HepG2 (cell line): Measurements from ENCODE around the gene CLP1. TPM values are rescaled to one million over a fixed set of nuclear protein-coding genes. Genes with fewer than 3 reads are reported as not detected.

ENCODE experiments used
- ATAC-seq: fragments of 200-7000 bp; cut with Tn5 transposase; 3 replicates; pipeline ENCODE4 v1.9.1; 2020; ENCODE audit warnings: mild to moderate bottlenecking, moderate library complexity
- BruUV-seq: library from RNA; stranded (reverse); fragments of 400-500 nt; replicated peaks from 2 replicates; lab custom pipeline; 2021; lab: Mats Ljungman, UMichigan
- CTCF ChIA-PET: fragments of 300-600 bp; formaldehyde crosslinking; extraction: SDS; loops from one replicate; lab custom pipeline; 2021; ENCODE audit warnings: low total read pairs, inconsistent platforms, low intra/inter-chr PET ratio; lab: Yijun Ruan, JAX
- POLR2A ChIA-PET: fragments of 350-600 bp; sonication (Branson Sonifier 250); formaldehyde crosslinking; loops from one replicate; lab custom pipeline; 2020; ENCODE audit warnings: antibody characterized with exemption, inconsistent platforms; lab: Yijun Ruan, JAX
- DNase-seq: peaks from one replicate; pipeline ENCODE4 v3.0.0-alpha.2; 2015; ENCODE audit warnings: low spot score
- FAIRE-seq: peaks from 3 replicates; lab custom pipeline; 2011; peaks lifted over from hg19 to GRCh38; lab: Jason Lieb, UNC
- H2AFZ ChIP-seq: one replicate; pipeline ENCODE4 v1.6.1; 2011; ENCODE audit warnings: low read length, inconsistent platforms
- H3K27ac ChIP-seq: fragments of 300-600 bp; 3 replicates; pipeline ENCODE4 v1.8.0; 2011; ENCODE audit warnings: mixed run types, mild to moderate bottlenecking, mixed read lengths, low read length, inconsistent platforms; ENCODE audit not compliant: insufficient read depth; ENCODE audit errors: extremely low read length
- H3K27me3 ChIP-seq, 2 experiments: fragments of 200-600 bp in 1 of 2; 2 replicates in 1 of 2; 3 replicates in 1 of 2; pipeline versions ENCODE4 v1.6.0 to v1.8.0; 2011; ENCODE audit warnings: low read length in 2 of 2, mild to moderate bottlenecking in 2 of 2, moderate library complexity in 2 of 2, inconsistent platforms in 1 of 2; ENCODE audit not compliant: insufficient read depth in 2 of 2, control insufficient read depth in 1 of 2
- H3K36me3 ChIP-seq, 2 experiments: fragments of 200-600 bp in 1 of 2; replicated peaks in 1 of 2; 2 replicates in 1 of 2; 3 replicates in 1 of 2; pipeline versions ENCODE4 v1.5.1 to v1.8.0; 2011; ENCODE audit warnings: low read length in 2 of 2, inconsistent platforms in 1 of 2; ENCODE audit not compliant: insufficient read depth in 2 of 2, control insufficient read depth in 1 of 2
- H3K4me1 ChIP-seq: 2 replicates; pipeline ENCODE4 v1.5.1; 2012; ENCODE audit warnings: low read length, inconsistent platforms; ENCODE audit not compliant: insufficient read depth
- H3K4me2 ChIP-seq: 2 replicates; pipeline ENCODE4 v1.6.0; 2011; ENCODE audit warnings: low read depth, low read length, inconsistent platforms
- H3K4me3 ChIP-seq, 3 experiments: fragments of 200-600 bp in 1 of 3; sonication (generic), shearing (Covaris generic) in 1 of 3; replicated peaks in 1 of 3; 2 replicates each; pipeline ENCODE4 v1.5.1; 2011 to 2016; ENCODE audit warnings: low read length in 3 of 3, inconsistent platforms in 2 of 3, low read depth in 2 of 3, mild to moderate bottlenecking in 2 of 3, control low read depth in 1 of 3, mixed read lengths in 1 of 3; ENCODE audit not compliant: insufficient read depth in 1 of 3
- H3K79me2 ChIP-seq: one replicate; pipeline ENCODE4 v1.6.1; 2011; ENCODE audit warnings: low read length, inconsistent platforms; ENCODE audit not compliant: insufficient read depth
- H3K9ac ChIP-seq: 2 replicates; pipeline ENCODE4 v1.6.0; 2011; ENCODE audit warnings: mild to moderate bottlenecking, low read depth, low read length, inconsistent platforms; ENCODE audit not compliant: insufficient read depth
- H3K9me3 ChIP-seq: 2 replicates; pipeline ENCODE4 v1.5.1; 2012; ENCODE audit warnings: mild to moderate bottlenecking, low read length
- H4K20me1 ChIP-seq: 2 replicates; pipeline ENCODE4 v1.6.0; 2011; ENCODE audit warnings: inconsistent platforms, mild to moderate bottlenecking, low read length, moderate library complexity; ENCODE audit not compliant: insufficient read depth
- ARID3A ChIP-seq: IDR thresholded peaks from 2 replicates; pipeline ENCODE4 v1.6.1; 2012; ENCODE audit warnings: low read depth, low read length, improper control_type of control experiment
- E2F5 ChIP-seq: sonication (generic); formaldehyde crosslinking; conservative IDR thresholded peaks from 2 replicates; pipeline ENCODE4 v1.4.0; 2020; ENCODE audit warnings: missing genetic modification reagents
- FUBP1 ChIP-seq: sonication (generic); formaldehyde crosslinking; IDR thresholded peaks from 2 replicates; pipeline ENCODE4 v1.5.1; 2020; ENCODE audit warnings: missing genetic modification reagents, mild to moderate bottlenecking, borderline replicate concordance
- HDAC2 ChIP-seq: sonication (generic); formaldehyde crosslinking; IDR thresholded peaks from 2 replicates; pipeline ENCODE4 v1.4.0; 2020; ENCODE audit warnings: missing genetic modification reagents
- HES4 ChIP-seq: sonication (generic); formaldehyde crosslinking; IDR thresholded peaks from 2 replicates; pipeline ENCODE4 v1.9.0; 2021; ENCODE audit warnings: mild to moderate bottlenecking, missing genetic modification reagents, borderline replicate concordance
- JUNB ChIP-seq: sonication (generic); formaldehyde crosslinking; IDR thresholded peaks from 2 replicates; pipeline ENCODE4 v1.8.0; 2022; ENCODE audit warnings: missing genetic modification reagents, mild to moderate bottlenecking, borderline replicate concordance
- MAFG ChIP-seq: sonication (generic); formaldehyde crosslinking; IDR thresholded peaks from 2 replicates; pipeline ENCODE4 v1.5.1; 2020; ENCODE audit warnings: mild to moderate bottlenecking, missing genetic modification reagents
- NR2C2 ChIP-seq: sonication (generic); formaldehyde crosslinking; IDR thresholded peaks from 2 replicates; pipeline ENCODE4 v1.4.0; 2020; ENCODE audit warnings: missing genetic modification reagents, mild to moderate bottlenecking, moderate library complexity, borderline replicate concordance
- PAXIP1 ChIP-seq: sonication (generic); formaldehyde crosslinking; conservative IDR thresholded peaks from 2 replicates; pipeline ENCODE4 v1.4.0; 2020; ENCODE audit warnings: mild to moderate bottlenecking, missing genetic modification reagents, moderate library complexity
- RORA ChIP-seq: sonication (generic); formaldehyde crosslinking; IDR thresholded peaks from 2 replicates; pipeline ENCODE4 v1.5.0; 2020; ENCODE audit warnings: mild to moderate bottlenecking, missing genetic modification reagents, moderate library complexity
- ZC3H4 ChIP-seq: sonication (generic); formaldehyde crosslinking; IDR thresholded peaks from 2 replicates; pipeline ENCODE4 v1.4.0; 2020; ENCODE audit warnings: missing genetic modification reagents, borderline replicate concordance
- ZNF230 ChIP-seq: sonication (generic); formaldehyde crosslinking; IDR thresholded peaks from 2 replicates; pipeline ENCODE4 v1.4.0; 2020; ENCODE audit warnings: mild to moderate bottlenecking, missing genetic modification reagents
- ZNF484 ChIP-seq: sonication (generic); formaldehyde crosslinking; IDR thresholded peaks from 2 replicates; pipeline ENCODE4 v1.5.1; 2020; ENCODE audit warnings: mild to moderate bottlenecking, low read depth, missing genetic modification reagents, borderline replicate concordance
- ZNF614 ChIP-seq: IDR thresholded peaks from 2 replicates; pipeline ENCODE4 v1.6.1; 2018; ENCODE audit warnings: missing biosample characterization, missing genetic modification reagents, inconsistent platforms, borderline replicate concordance
- ZNF883 ChIP-seq: sonication (generic); formaldehyde crosslinking; IDR thresholded peaks from 2 replicates; pipeline ENCODE4 v1.5.1; 2020; ENCODE audit warnings: mild to moderate bottlenecking, missing genetic modification reagents; ENCODE audit errors: not compliant biosample characterization
- WGBS: methylation state at CpG from one replicate; pipeline ENCODE4 v1.1.6; 2017; ENCODE audit warnings: low lambda C conversion rate; 5-methylcytosine and 5-hydroxymethylcytosine counted together
- in situ Hi-C: cut with HindIII; loops from 2 replicates; pipeline ENCODE4 v1.10.0; 2017; ENCODE audit warnings: low pct_unique_long_range_greater_than_20kb; ENCODE audit not compliant: extremely low pct_ligation_motif_present
- intact Hi-C: fragments of 100-400 bp; cut with micrococcal nuclease; formaldehyde crosslinking; loops from one replicate; pipeline ENCODE4 v1.10.0; 2022; ENCODE audit not compliant: unreplicated experiment
- polyA plus RNA-seq, 8 experiments: library from polyadenylated mRNA; depleted of rRNA in 3 of 8; stranded (reverse) in 7 of 8; unstranded in 1 of 8; fragments of >200 nt; fragmentation: Illumina TruSeq in 4 of 8; extraction: Trizol in 4 of 8; gene quantifications; 2 replicates each; pipeline versions ENCODE4 v1.2.1 to v1.2.3, GENCODE V29; 2011 to 2016; ENCODE audit warnings: low read depth in 4 of 8, missing spikeins in 1 of 8, mixed read lengths in 1 of 8; ENCODE audit not compliant: insufficient read depth in 1 of 8
- total RNA-seq, 5 experiments: library from RNA; depleted of rRNA; stranded (reverse); fragments of >200 nt; fragmentation: Illumina TruSeq; extraction: Trizol; gene quantifications; 2 replicates each; pipeline ENCODE4 v1.2.3, GENCODE V29; 2016; ENCODE audit warnings: low read depth in 1 of 5

Gene CLP1
- total and polyA plus RNA-seq, 2 of the 13 experiments (the other 11 are each of a cell fraction or from before 2014, with no cell fraction given): 14.6 to 24.8 TPM

GRCh38 chr11:57643802-57644201 is 13.8 kb upstream of the CLP1 start:
- H3K79me2 ChIP-seq: no peaks in the 10 kb centered on the region
- H3K9me3 ChIP-seq: no peaks in the 10 kb centered on the region
- H3K9ac ChIP-seq: no peak overlapping the region
- ATAC-seq (no peak), DNase-seq (no peak), FAIRE-seq (no peak)
- H3K36me3 ChIP-seq: no peaks in the 10 kb centered on the region
- ChIA-PET POLR2A (no interaction called here), CTCF (interaction anchor here (1.3 to 7.0 kb wide), 2 partner anchors 76 to 298 kb away, joined by 3 to 79 read pairs; partner anchors contain the start of gene UBE2L6)
- no peak overlapping the region for H3K4me3 ChIP-seq
- in situ Hi-C loops (loop anchor here (5.0 to 10.0 kb wide), 3 partner anchors 77 to 297 kb away; partner anchors contain the start of gene UBE2L6), intact Hi-C loops (loop anchor here (1.0 to 5.0 kb wide), 3 partner anchors 76 to 299 kb away; partner anchors contain the start of gene TIMM10)
- no peak overlapping the region for H2AFZ ChIP-seq
- H4K20me1 ChIP-seq: no peaks in the 10 kb centered on the region
- BruUV-seq: no TSS peak
- peaks cover 5 to 34% of the 10 kb centered on the region in 2 experiments for H3K27me3 ChIP-seq
- 71% methylated on average over 3 of the region's 3 CpGs for WGBS
- H3K4me1 ChIP-seq: peaks cover 46% of the 10 kb centered on the region
- H3K4me2 ChIP-seq: no peak overlapping the region
- H3K27ac ChIP-seq: no peak overlapping the region
- TF ChIP-seq ZC3H4 (CRISPR knock-in tag) (no peak), MAFG (CRISPR knock-in tag) (no peak), ZNF614 (CRISPR knock-in tag) (no peak), ARID3A (no peak), ZNF484 (CRISPR knock-in tag) (no peak), ZNF230 (no peak), ZNF883 (CRISPR knock-in tag) (no peak), JUNB (CRISPR knock-in tag) (no peak), PAXIP1 (no peak), RORA (no peak), HES4 (CRISPR knock-in tag) (no peak), E2F5 (CRISPR knock-in tag) (no peak), NR2C2 (CRISPR knock-in tag) (no peak), HDAC2 (CRISPR knock-in tag) (no peak), FUBP1 (no peak)
